GM12878 (cell line): ENCODE data around the gene CYSTM1. TPM values are rescaled to one million over a fixed set of nuclear protein-coding genes. Genes with fewer than 3 reads are reported as not detected.

Source experiments
- ATAC-seq: fragments of 200-7000 bp; cut with Tn5 transposase; 3 replicates; pipeline ENCODE4 v1.9.1; 2020; ENCODE audit warnings: mild to moderate bottlenecking, moderate library complexity
- BruUV-seq: library from RNA; stranded (reverse); fragments of 400-500 nt; replicated peaks from 2 replicates; lab custom pipeline; 2021; lab: Mats Ljungman, UMichigan
- CTCF ChIA-PET: fragments of 300-600 bp; sonication (Branson Sonifier 250); formaldehyde crosslinking; extraction: SDS; loops from one replicate; lab custom pipeline; 2021; ENCODE audit warnings: inconsistent platforms; lab: Yijun Ruan, JAX
- POLR2A ChIA-PET: fragments of 350-600 bp; formaldehyde crosslinking; extraction: SDS; loops from one replicate; lab custom pipeline; 2021; ENCODE audit warnings: inconsistent platforms; lab: Charles Lee
- RAD21 ChIA-PET: fragments of 300-600 bp; sonication (Branson Sonifier 250); formaldehyde crosslinking; loops from one replicate; lab custom pipeline; 2023; ENCODE audit warnings: antibody characterized with exemption; ENCODE audit not compliant: unreplicated experiment; lab: Charles Lee
- SMC1A ChIA-PET: fragments of 300-600 bp; sonication (Branson Sonifier 250); formaldehyde crosslinking; loops from one replicate; lab custom pipeline; 2023; ENCODE audit not compliant: unreplicated experiment, uncharacterized antibody; lab: Charles Lee
- DNase-seq: peaks from one replicate; pipeline ENCODE4 v3.0.0-alpha.2; 2011; ENCODE audit warnings: low read depth, low spot score
- FAIRE-seq: peaks from 3 replicates; lab custom pipeline; 2011; peaks lifted over from hg19 to GRCh38; lab: Jason Lieb, UNC
- H2AFZ ChIP-seq: 2 replicates; pipeline ENCODE4 v1.6.0; 2011; ENCODE audit warnings: low read depth, low read length, control low read depth; ENCODE audit not compliant: control insufficient read depth
- H3K27ac ChIP-seq: 2 replicates; pipeline ENCODE4 v1.5.1; 2011; ENCODE audit warnings: control low read depth; ENCODE audit not compliant: control insufficient read depth, insufficient read depth
- H3K27me3 ChIP-seq, 2 experiments: replicated peaks in 1 of 2; 2 replicates each; pipeline versions ENCODE4 v1.6.0 to v1.6.1; 2011; ENCODE audit warnings: low read length in 1 of 2; ENCODE audit not compliant: control insufficient read depth in 2 of 2, insufficient read depth in 2 of 2
- H3K36me3 ChIP-seq, 2 experiments: 2 replicates each; pipeline ENCODE4 v1.5.1; 2011; ENCODE audit warnings: low read length in 1 of 2; ENCODE audit not compliant: control insufficient read depth in 2 of 2, insufficient read depth in 2 of 2
- H3K4me1 ChIP-seq: 2 replicates; pipeline ENCODE4 v1.6.1; 2011; ENCODE audit warnings: mild to moderate bottlenecking, low read length, moderate library complexity, mixed read lengths; ENCODE audit not compliant: control insufficient read depth, insufficient read depth
- H3K4me2 ChIP-seq: 2 replicates; pipeline ENCODE4 v1.6.0; 2011; ENCODE audit warnings: control low read depth; ENCODE audit not compliant: control insufficient read depth, insufficient read depth
- H3K4me3 ChIP-seq: fragments of 200-600 bp; sonication (generic); 2 replicates; pipeline ENCODE4 v1.5.1; 2016
- H3K79me2 ChIP-seq: 2 replicates; pipeline ENCODE4 v1.6.0; 2011; ENCODE audit warnings: low read length; ENCODE audit not compliant: control insufficient read depth, insufficient read depth
- H3K9ac ChIP-seq: 2 replicates; pipeline ENCODE4 v1.8.0; 2011; ENCODE audit warnings: low read length, control low read depth, mixed read lengths; ENCODE audit not compliant: control insufficient read depth, insufficient read depth
- H3K9me3 ChIP-seq: replicated peaks from 3 replicates; pipeline ENCODE4 v1.5.1; 2011; ENCODE audit warnings: mild to moderate bottlenecking, low read length; ENCODE audit not compliant: control insufficient read depth, insufficient read depth
- H4K20me1 ChIP-seq: 2 replicates; pipeline ENCODE4 v1.6.0; 2011; ENCODE audit not compliant: control insufficient read depth, insufficient read depth
- ASH2L ChIP-seq: fragments of 300-600, 200-600 bp; sonication (generic); IDR thresholded peaks from 2 replicates; pipeline ENCODE4 v1.6.1; 2017; ENCODE audit warnings: low read depth, mild to moderate bottlenecking, borderline replicate concordance
- CHD2 ChIP-seq: IDR thresholded peaks from 2 replicates; pipeline ENCODE4 v1.6.1; 2011; ENCODE audit warnings: low read depth, low read length, improper control_type of control experiment, borderline replicate concordance
- GABPA ChIP-seq: IDR thresholded peaks from 2 replicates; pipeline ENCODE4 v1.6.1; 2014; ENCODE audit warnings: antibody characterized with exemption, low read depth, mild to moderate bottlenecking, inconsistent platforms
- KDM1A ChIP-seq: fragments of 200-600 bp; sonication (generic); IDR thresholded peaks from 2 replicates; pipeline ENCODE4 v1.6.1; 2016; ENCODE audit warnings: borderline replicate concordance
- MYB ChIP-seq: fragments of 150-350 bp; IDR thresholded peaks from 2 replicates; pipeline ENCODE4 v1.6.1; 2014; ENCODE audit warnings: mild to moderate bottlenecking, low read depth, low read length, borderline replicate concordance
- PAX8 ChIP-seq: fragments of 450-650 bp; IDR thresholded peaks from 2 replicates; pipeline ENCODE4 v1.6.1; 2017; ENCODE audit warnings: mild to moderate bottlenecking, moderate library complexity
- SREBF1 ChIP-seq: IDR thresholded peaks from 2 replicates; pipeline ENCODE4 v1.6.1; 2012; ENCODE audit warnings: mild to moderate bottlenecking, low read length
- TCF12 ChIP-seq: IDR thresholded peaks from 2 replicates; pipeline ENCODE4 v1.6.1; 2011; ENCODE audit warnings: low read depth, mild to moderate bottlenecking, low read length
- ZNF384 ChIP-seq: IDR thresholded peaks from 2 replicates; pipeline ENCODE4 v1.6.1; 2012; ENCODE audit warnings: low read depth, mild to moderate bottlenecking, low read length, improper control_type of control experiment, borderline replicate concordance
- WGBS: methylation state at CpG from one replicate; pipeline ENCODE4 v1.1.6; 2016; ENCODE audit warnings: low lambda C conversion rate; ENCODE audit not compliant: insufficient replicate concordance, insufficient coverage; ENCODE audit errors: missing lambda C conversion rate; 5-methylcytosine and 5-hydroxymethylcytosine counted together
- in situ Hi-C: fragments of 300-500 bp; cut with MboI; formaldehyde crosslinking; loops from 9 replicates; pipeline ENCODE4 v1.14.3; 2018; ENCODE audit warnings: mixed read lengths
- intact Hi-C: fragments of 100-400 bp; cut with micrococcal nuclease; formaldehyde crosslinking; loops from one replicate; pipeline ENCODE4 v1.14.2; 2022; ENCODE audit not compliant: unreplicated experiment
- polyA plus RNA-seq, 11 experiments: library from polyadenylated mRNA; depleted of rRNA in 4 of 11; unstranded in 6 of 11; stranded (reverse) in 5 of 11; fragments of >200 nt; fragmentation: Nextera tagmentation in 4 of 11; fragmentation: Illumina TruSeq in 1 of 11; extraction: Ambion mirVana in 4 of 11; extraction: Trizol in 1 of 11; gene quantifications; 1 replicate in 1 of 11; 2 replicates in 10 of 11; pipeline versions ENCODE4 v1.2.1 to v1.2.3, GENCODE V29; 2011 to 2016; ENCODE audit warnings: inconsistent platforms in 2 of 11, missing spikeins in 2 of 11, low read depth in 1 of 11
- total RNA-seq, 4 experiments: library from RNA; depleted of rRNA in 3 of 4; stranded (reverse); fragments of >200 nt in 3 of 4; fragmentation: Illumina TruSeq in 1 of 4; extraction: Trizol in 1 of 4; gene quantifications; 2 replicates each; pipeline versions ENCODE4 v1.2.1 to v1.2.3, GENCODE V29; 2013 to 2021
- TF ChIP-seq, protein P1 (sequence below): IDR thresholded peaks from 2 replicates; pipeline ENCODE4 v1.6.1; 2012; ENCODE audit warnings: low read depth, low read length, improper control_type of control experiment
- TF ChIP-seq, protein P2 (sequence below): IDR thresholded peaks from 2 replicates; pipeline ENCODE4 v1.6.1; 2012; ENCODE audit warnings: mild to moderate bottlenecking, low read depth, low read length
- TF ChIP-seq, protein P3 (sequence below): fragments of 450-650 bp; conservative IDR thresholded peaks from 2 replicates; pipeline ENCODE4 v1.6.1; 2017; ENCODE audit warnings: mild to moderate bottlenecking, moderate library complexity

CYSTM1 gene
- total and polyA plus RNA-seq, 10 of the 15 experiments (the other 5 are each of a cell fraction or from before 2014, with no cell fraction given) = 52.7 to 261 (median 98.7) TPM

DNA sequence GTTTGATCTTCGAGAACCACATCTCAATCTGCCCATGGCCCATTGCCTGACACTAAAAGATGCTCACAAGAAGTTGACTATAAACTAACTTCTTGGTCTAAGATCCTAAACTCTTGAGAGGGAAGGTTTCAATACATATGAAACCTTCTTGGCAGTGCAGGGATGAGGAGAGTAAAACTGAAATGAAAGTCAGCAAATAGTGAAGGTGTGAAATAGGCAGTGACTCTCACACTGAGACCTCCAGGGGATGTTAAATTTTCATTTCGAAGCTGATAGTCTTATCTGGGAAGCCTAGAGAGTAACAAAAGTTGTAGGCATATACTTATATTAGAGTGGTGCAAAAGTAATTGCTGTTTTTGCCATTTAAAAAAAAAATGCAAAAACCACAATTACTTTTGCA, 974 bp upstream of the CYSTM1 start:
- H3K9ac ChIP-seq = no peak overlapping the region
- FAIRE-seq = no peak
- H3K27ac ChIP-seq = no peak overlapping the region
- TF ChIP-seq CHD2 = no peak
- TF ChIP-seq, protein P1, sequence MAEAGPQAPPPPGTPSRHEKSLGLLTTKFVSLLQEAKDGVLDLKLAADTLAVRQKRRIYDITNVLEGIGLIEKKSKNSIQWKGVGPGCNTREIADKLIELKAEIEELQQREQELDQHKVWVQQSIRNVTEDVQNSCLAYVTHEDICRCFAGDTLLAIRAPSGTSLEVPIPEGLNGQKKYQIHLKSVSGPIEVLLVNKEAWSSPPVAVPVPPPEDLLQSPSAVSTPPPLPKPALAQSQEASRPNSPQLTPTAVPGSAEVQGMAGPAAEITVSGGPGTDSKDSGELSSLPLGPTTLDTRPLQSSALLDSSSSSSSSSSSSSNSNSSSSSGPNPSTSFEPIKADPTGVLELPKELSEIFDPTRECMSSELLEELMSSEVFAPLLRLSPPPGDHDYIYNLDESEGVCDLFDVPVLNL = no peak
- no peak for TF ChIP-seq PAX8
- TF ChIP-seq, protein P2, sequence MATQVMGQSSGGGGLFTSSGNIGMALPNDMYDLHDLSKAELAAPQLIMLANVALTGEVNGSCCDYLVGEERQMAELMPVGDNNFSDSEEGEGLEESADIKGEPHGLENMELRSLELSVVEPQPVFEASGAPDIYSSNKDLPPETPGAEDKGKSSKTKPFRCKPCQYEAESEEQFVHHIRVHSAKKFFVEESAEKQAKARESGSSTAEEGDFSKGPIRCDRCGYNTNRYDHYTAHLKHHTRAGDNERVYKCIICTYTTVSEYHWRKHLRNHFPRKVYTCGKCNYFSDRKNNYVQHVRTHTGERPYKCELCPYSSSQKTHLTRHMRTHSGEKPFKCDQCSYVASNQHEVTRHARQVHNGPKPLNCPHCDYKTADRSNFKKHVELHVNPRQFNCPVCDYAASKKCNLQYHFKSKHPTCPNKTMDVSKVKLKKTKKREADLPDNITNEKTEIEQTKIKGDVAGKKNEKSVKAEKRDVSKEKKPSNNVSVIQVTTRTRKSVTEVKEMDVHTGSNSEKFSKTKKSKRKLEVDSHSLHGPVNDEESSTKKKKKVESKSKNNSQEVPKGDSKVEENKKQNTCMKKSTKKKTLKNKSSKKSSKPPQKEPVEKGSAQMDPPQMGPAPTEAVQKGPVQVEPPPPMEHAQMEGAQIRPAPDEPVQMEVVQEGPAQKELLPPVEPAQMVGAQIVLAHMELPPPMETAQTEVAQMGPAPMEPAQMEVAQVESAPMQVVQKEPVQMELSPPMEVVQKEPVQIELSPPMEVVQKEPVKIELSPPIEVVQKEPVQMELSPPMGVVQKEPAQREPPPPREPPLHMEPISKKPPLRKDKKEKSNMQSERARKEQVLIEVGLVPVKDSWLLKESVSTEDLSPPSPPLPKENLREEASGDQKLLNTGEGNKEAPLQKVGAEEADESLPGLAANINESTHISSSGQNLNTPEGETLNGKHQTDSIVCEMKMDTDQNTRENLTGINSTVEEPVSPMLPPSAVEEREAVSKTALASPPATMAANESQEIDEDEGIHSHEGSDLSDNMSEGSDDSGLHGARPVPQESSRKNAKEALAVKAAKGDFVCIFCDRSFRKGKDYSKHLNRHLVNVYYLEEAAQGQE = no peak
- TF ChIP-seq TCF12 = no peak
- TF ChIP-seq KDM1A = no peak
- TF ChIP-seq, protein P3, sequence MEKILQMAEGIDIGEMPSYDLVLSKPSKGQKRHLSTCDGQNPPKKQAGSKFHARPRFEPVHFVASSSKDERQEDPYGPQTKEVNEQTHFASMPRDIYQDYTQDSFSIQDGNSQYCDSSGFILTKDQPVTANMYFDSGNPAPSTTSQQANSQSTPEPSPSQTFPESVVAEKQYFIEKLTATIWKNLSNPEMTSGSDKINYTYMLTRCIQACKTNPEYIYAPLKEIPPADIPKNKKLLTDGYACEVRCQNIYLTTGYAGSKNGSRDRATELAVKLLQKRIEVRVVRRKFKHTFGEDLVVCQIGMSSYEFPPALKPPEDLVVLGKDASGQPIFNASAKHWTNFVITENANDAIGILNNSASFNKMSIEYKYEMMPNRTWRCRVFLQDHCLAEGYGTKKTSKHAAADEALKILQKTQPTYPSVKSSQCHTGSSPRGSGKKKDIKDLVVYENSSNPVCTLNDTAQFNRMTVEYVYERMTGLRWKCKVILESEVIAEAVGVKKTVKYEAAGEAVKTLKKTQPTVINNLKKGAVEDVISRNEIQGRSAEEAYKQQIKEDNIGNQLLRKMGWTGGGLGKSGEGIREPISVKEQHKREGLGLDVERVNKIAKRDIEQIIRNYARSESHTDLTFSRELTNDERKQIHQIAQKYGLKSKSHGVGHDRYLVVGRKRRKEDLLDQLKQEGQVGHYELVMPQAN = no peak
- TF ChIP-seq MYB = no peak
- no peak for TF ChIP-seq ASH2L
- no peak for TF ChIP-seq ZNF384
- TF ChIP-seq SREBF1 = no peak
- TF ChIP-seq GABPA = no peak
- no peak for DNase-seq
- no peak overlapping the region for H3K4me2 ChIP-seq
- ChIA-PET POLR2A (interaction anchor here (0.6 to 0.7 kb wide), 3 partner anchors 8 to 602 kb away, joined by 3 to 5 read pairs (median 3); no protein-coding TSS in a partner anchor), RAD21 (interaction anchor here (0.9 kb wide), 1 partner anchor 9 kb away, joined by 3 read pairs; no protein-coding TSS in a partner anchor), SMC1A (interaction anchor here (0.8 to 1.8 kb wide), 5 partner anchors 30 to 178 kb away, joined by 3 to 7 read pairs (median 3); no protein-coding TSS in a partner anchor), CTCF (interaction anchor here (0.8 kb wide), 1 partner anchor 30 kb away, joined by 4 read pairs; no protein-coding TSS in a partner anchor)
- no peak for ATAC-seq
- H3K9me3 ChIP-seq = no peaks in the 10 kb centered on the region
- no peaks in the 10 kb centered on the region for H4K20me1 ChIP-seq
- BruUV-seq = no TSS peak
- 100% methylated on average over 2 of the region's 2 CpGs for WGBS
- no peaks in the 10 kb centered on the region for H3K36me3 ChIP-seq
- H2AFZ ChIP-seq = no peak overlapping the region
- H3K4me3 ChIP-seq = no peak overlapping the region
- no peaks in the 10 kb centered on the region for H3K27me3 ChIP-seq
- peaks cover 6% of the 10 kb centered on the region for H3K79me2 ChIP-seq
- in situ Hi-C loops (no loop called here), intact Hi-C loops (loop anchor here (2.0 kb wide), 1 partner anchor 47 kb away; no protein-coding TSS in a partner anchor)
- peaks cover 10% of the 10 kb centered on the region; the same call in 1 of the 2 replicates for H3K4me1 ChIP-seq
